Fibroblast of lung (primary cell): ENCODE measurements around the gene HNRNPA2B1. TPM values are rescaled to one million over a fixed set of nuclear protein-coding genes. Genes with fewer than 3 reads are reported as not detected.
A peak's percentile ranks its signal among the peaks of the same experiment; 100 is the strongest.

Source experiments
- DNase-seq, 2 donors: peaks; one replicate each; pipeline versions ENCODE4 v3.0.0 to v3.0.0-alpha.2; 2010; ENCODE audit warnings: low read depth in 2 of 2
- H2AFZ ChIP-seq: 2 replicates; pipeline ENCODE4 v1.5.1; 2012; ENCODE audit warnings: low read length, control low read depth, inconsistent platforms
- H3K27ac ChIP-seq: 2 replicates; pipeline ENCODE4 v1.5.1; 2011; ENCODE audit warnings: low read length, control low read depth; ENCODE audit not compliant: insufficient read depth
- H3K27me3 ChIP-seq: 2 replicates; pipeline ENCODE4 v1.5.1; 2011; ENCODE audit warnings: mild to moderate bottlenecking, low read length; ENCODE audit not compliant: control insufficient read depth, insufficient read depth
- H3K36me3 ChIP-seq: 2 replicates; pipeline ENCODE4 v1.5.1; 2011; ENCODE audit warnings: low read length; ENCODE audit not compliant: control insufficient read depth, insufficient read depth
- H3K4me1 ChIP-seq: 2 replicates; pipeline ENCODE4 v1.5.1; 2011; ENCODE audit warnings: low read length; ENCODE audit not compliant: control insufficient read depth, insufficient read depth; ENCODE audit errors: extremely low read depth
- H3K4me2 ChIP-seq: 2 replicates; pipeline ENCODE4 v1.5.1; 2011; ENCODE audit warnings: low read length, control low read depth; ENCODE audit not compliant: insufficient read depth; ENCODE audit errors: extremely low read depth
- H3K4me3 ChIP-seq, 4 experiments: fragments of 200-600 bp in 1 of 4; sonication (generic) in 1 of 4; replicated peaks in 1 of 4; 2 replicates each; pipeline ENCODE4 v1.5.1; 2011 to 2016; ENCODE audit warnings: low read length in 4 of 4, low read depth in 3 of 4, mild to moderate bottlenecking in 3 of 4, control low read depth in 2 of 4, inconsistent platforms in 1 of 4, mixed read lengths in 1 of 4; ENCODE audit not compliant: insufficient read depth in 1 of 4; ENCODE audit errors: control extremely low read depth in 1 of 4
- H3K79me2 ChIP-seq: 2 replicates; pipeline ENCODE4 v1.5.1; 2012; ENCODE audit warnings: mild to moderate bottlenecking, low read length, inconsistent platforms; ENCODE audit not compliant: control insufficient read depth, insufficient read depth
- H3K9ac ChIP-seq: 2 replicates; pipeline ENCODE4 v1.5.1; 2011; ENCODE audit warnings: mild to moderate bottlenecking, low read length, control low read depth; ENCODE audit not compliant: insufficient read depth
- H3K9me3 ChIP-seq: 2 replicates; pipeline ENCODE4 v1.5.1; 2012; ENCODE audit warnings: low read depth, low read length; ENCODE audit not compliant: control insufficient read depth, insufficient read depth
- H4K20me1 ChIP-seq: 2 replicates; pipeline ENCODE4 v1.5.1; 2011; ENCODE audit warnings: low read length; ENCODE audit not compliant: control insufficient read depth, insufficient read depth; ENCODE audit errors: extremely low read depth
- EZH2 ChIP-seq: IDR thresholded peaks from 2 replicates; pipeline ENCODE4 v1.5.1; 2012; ENCODE audit warnings: low read length, control low read depth, mild to moderate bottlenecking; ENCODE audit errors: missing control alignments
- polyA plus RNA-seq, 2 donors: library from polyadenylated mRNA; depleted of rRNA in 1 of 2; stranded (reverse) in 1 of 2; unstranded in 1 of 2; fragments of >200 nt; gene quantifications; 2 replicates each; pipeline ENCODE4 v1.2.1, GENCODE V29; 2011 to 2012; ENCODE audit warnings: missing spikeins in 1 of 2
- total RNA-seq: library from RNA; depleted of rRNA; stranded (reverse); fragments of >200 nt; gene quantifications from 2 replicates; pipeline ENCODE4 v1.2.1, GENCODE V29; 2014
- TF ChIP-seq, protein P1 (sequence below), 2 donors: IDR thresholded peaks in 1 of 2; conservative IDR thresholded peaks in 1 of 2; 1 replicate in 1 of 2; 2 replicates in 1 of 2; pipeline ENCODE4 v1.5.1; 2011 to 2012; ENCODE audit warnings: low read length in 2 of 2, control low read depth in 1 of 2, inconsistent platforms in 1 of 2, low read depth in 1 of 2, mild to moderate bottlenecking in 1 of 2

Gene HNRNPA2B1
- total and polyA plus RNA-seq, 2 donors (not counting 1 experiment from before 2014, with no cell fraction given): 82.1 to 428 TPM

DNA sequence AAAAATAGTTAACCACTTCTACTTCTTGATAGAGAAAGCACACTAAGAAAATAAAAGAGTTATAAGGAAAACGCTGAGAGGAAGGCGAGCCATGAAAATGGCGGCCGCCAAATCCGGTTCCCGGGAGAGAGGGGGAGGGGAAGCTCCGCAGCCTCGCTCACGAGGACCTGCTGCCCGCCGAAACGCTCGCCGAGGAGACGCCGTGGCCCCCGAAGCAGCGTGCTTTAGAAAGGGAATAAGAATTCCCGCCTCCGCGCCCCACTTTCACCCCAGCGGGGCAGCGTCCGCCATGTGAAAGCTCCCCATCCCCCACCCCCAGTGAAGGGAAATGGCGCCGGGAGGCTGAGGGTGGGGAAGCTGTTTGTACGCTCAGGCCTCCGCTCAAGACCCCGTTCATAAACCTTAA, 505 bp downstream of the HNRNPA2B1 start:
- Histone ChIP-seq H3K79me2 (peaks cover 90% of the 10 kb centered on the region), H3K9me3 (no peaks in the 10 kb centered on the region), H3K4me3 (peak overlapping the region; percentile 87 to 99 (median 92)), H3K36me3 (peaks cover 2% of the 10 kb centered on the region), H4K20me1 (peaks cover 10% of the 10 kb centered on the region), H2AFZ (no peak overlapping the region), H3K9ac (peak overlapping the region; percentile 95), H3K27ac (peak overlapping the region; percentile 98), H3K4me1 (peaks cover 10% of the 10 kb centered on the region), H3K4me2 (no peak overlapping the region), H3K27me3 (no peaks in the 10 kb centered on the region)
- DNase-seq: no peak
- TF ChIP-seq, protein P1, sequence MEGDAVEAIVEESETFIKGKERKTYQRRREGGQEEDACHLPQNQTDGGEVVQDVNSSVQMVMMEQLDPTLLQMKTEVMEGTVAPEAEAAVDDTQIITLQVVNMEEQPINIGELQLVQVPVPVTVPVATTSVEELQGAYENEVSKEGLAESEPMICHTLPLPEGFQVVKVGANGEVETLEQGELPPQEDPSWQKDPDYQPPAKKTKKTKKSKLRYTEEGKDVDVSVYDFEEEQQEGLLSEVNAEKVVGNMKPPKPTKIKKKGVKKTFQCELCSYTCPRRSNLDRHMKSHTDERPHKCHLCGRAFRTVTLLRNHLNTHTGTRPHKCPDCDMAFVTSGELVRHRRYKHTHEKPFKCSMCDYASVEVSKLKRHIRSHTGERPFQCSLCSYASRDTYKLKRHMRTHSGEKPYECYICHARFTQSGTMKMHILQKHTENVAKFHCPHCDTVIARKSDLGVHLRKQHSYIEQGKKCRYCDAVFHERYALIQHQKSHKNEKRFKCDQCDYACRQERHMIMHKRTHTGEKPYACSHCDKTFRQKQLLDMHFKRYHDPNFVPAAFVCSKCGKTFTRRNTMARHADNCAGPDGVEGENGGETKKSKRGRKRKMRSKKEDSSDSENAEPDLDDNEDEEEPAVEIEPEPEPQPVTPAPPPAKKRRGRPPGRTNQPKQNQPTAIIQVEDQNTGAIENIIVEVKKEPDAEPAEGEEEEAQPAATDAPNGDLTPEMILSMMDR (conservative IDR thresholded peaks at IDR 0.05 in 1 of 2, IDR thresholded peaks at IDR 0.05 in 1 of 2; ENCODE audit: low read depth in 1 of 2, low read length in 2 of 2): no peak
- no peak for TF ChIP-seq EZH2

DNA sequence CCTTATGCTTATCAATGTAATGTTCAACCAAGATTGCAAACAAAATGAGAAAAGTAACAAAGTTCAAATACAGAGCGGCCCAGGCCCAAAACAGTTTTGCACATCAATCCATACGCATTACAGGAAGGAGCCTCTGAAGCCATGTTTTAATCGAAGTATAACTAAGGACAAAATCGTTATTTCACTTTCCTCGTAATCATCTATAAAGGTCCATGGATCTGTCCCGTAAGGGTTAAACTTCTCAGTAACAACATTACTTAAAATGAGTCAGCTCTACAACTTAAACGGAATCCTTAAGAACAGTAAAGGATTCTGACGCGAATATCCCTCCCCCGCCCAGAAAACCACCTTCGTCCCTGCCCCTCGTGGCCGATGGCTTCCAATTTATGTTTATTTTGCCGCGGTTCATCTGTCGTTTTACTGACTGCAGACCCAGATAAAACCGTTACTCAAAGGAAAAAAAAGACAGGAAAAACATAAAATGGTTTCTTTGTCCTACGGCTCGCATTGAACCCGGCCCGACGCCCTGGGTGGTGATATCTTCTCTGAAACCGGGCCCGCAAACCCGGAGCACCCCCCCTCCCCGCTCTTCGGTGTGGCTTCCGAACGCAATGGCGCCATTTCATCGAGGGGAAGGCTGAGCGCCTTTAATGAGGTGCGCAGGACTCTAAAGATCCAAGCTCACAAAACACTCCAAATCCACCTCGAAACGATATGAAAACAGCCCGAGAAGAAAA, 1.1 kb downstream of the HNRNPA2B1 start:
- TF ChIP-seq, protein P1 (conservative IDR thresholded peaks at IDR 0.05 in 1 of 2, IDR thresholded peaks at IDR 0.05 in 1 of 2; ENCODE audit: low read depth in 1 of 2, low read length in 2 of 2): no peak
- TF ChIP-seq EZH2: no peak
- Histone ChIP-seq H3K27ac (peak overlapping the region; percentile 98), H3K4me1 (peaks cover 10% of the 10 kb centered on the region), H2AFZ (no peak overlapping the region), H3K27me3 (no peaks in the 10 kb centered on the region), H3K4me2 (peak overlapping the region; percentile 64), H3K4me3 (peak overlapping the region; percentile 87 to 99 (median 92)), H3K9ac (peak overlapping the region; percentile 95), H3K79me2 (peaks cover 89% of the 10 kb centered on the region), H3K36me3 (peaks cover 2% of the 10 kb centered on the region), H4K20me1 (peaks cover 10% of the 10 kb centered on the region), H3K9me3 (no peaks in the 10 kb centered on the region)
- peak; percentile 36 to 57 for DNase-seq

DNA sequence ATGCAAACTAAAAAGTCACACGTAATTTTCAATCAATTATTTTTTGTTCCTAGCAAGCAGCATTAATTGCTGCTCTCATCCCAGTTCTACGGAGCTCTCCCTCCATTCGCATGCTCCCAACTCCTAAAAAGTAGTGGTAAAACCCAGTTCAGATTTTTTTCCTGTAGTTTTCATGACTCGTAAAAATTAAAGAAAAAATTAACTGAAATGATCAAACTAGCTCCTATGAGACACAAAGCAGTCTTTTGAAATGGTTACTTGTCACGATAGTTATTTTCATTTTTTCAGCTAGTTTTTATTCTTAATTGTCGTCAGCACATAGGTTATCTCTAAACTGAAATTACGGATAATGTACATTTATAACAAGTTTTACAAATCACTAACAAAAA, 1.8 kb downstream of the HNRNPA2B1 start:
- H3K4me1 ChIP-seq: peaks cover 10% of the 10 kb centered on the region
- peaks cover 89% of the 10 kb centered on the region for H3K79me2 ChIP-seq
- DNase-seq: no peak
- peak overlapping the region; percentile 64 for H3K4me2 ChIP-seq
- TF ChIP-seq, protein P1 (conservative IDR thresholded peaks at IDR 0.05 in 1 of 2, IDR thresholded peaks at IDR 0.05 in 1 of 2; ENCODE audit: low read depth in 1 of 2, low read length in 2 of 2): no peak
- no peak for TF ChIP-seq EZH2
- peak overlapping the region; percentile 95 for H3K9ac ChIP-seq
- H3K36me3 ChIP-seq: peaks cover 2% of the 10 kb centered on the region
- H3K27ac ChIP-seq: peak overlapping the region; percentile 98
- H3K4me3 ChIP-seq: peak overlapping the region; percentile 87 to 99 (median 92)
- H4K20me1 ChIP-seq: peaks cover 10% of the 10 kb centered on the region
- H3K27me3 ChIP-seq: no peaks in the 10 kb centered on the region
- no peak overlapping the region for H2AFZ ChIP-seq
- H3K9me3 ChIP-seq: no peaks in the 10 kb centered on the region
